Endothelial cell of umbilical vein (primary cell): Measurements from ENCODE around the gene COLQ. TPM values are rescaled to one million over a fixed set of nuclear protein-coding genes. Genes with fewer than 3 reads are reported as not detected.

Source experiments
- BruUV-seq: library from RNA; stranded (reverse); fragments of 400-500 nt; replicated peaks from 2 replicates; lab custom pipeline; 2021; lab: Mats Ljungman, UMichigan
- CTCF ChIA-PET: fragments of 300-600, 350-600 bp; sonication (Branson Sonifier 250); formaldehyde crosslinking; loops from one replicate; lab custom pipeline; 2021; ENCODE audit warnings: antibody characterized with exemption, inconsistent platforms; lab: Charles Lee
- POLR2A ChIA-PET: fragments of 300-600, 350-600 bp; sonication (Branson Sonifier 250); formaldehyde crosslinking; loops from one replicate; lab custom pipeline; 2021; ENCODE audit warnings: antibody characterized with exemption, inconsistent platforms; lab: Charles Lee
- DNase-seq: peaks from one replicate; pipeline ENCODE4 v3.0.0-alpha.2; 2011; ENCODE audit warnings: low read depth, low spot score
- FAIRE-seq: peaks from 2 replicates; lab custom pipeline; 2011; peaks lifted over from hg19 to GRCh38; lab: Jason Lieb, UNC
- H2AFZ ChIP-seq: 2 replicates; pipeline ENCODE4 v1.6.0; 2012; ENCODE audit warnings: low read depth, low read length, control low read depth, inconsistent platforms
- H3K27ac ChIP-seq: 2 replicates; pipeline ENCODE4 v1.5.1; 2011; ENCODE audit warnings: low read depth, mild to moderate bottlenecking, control low read depth, low read length, moderate library complexity; ENCODE audit not compliant: insufficient read depth
- H3K27me3 ChIP-seq, 2 experiments: 2 replicates each; pipeline versions ENCODE4 v1.6.0 to v1.6.1; 2011; ENCODE audit warnings: low read length in 2 of 2, mixed read lengths in 1 of 2; ENCODE audit not compliant: control insufficient read depth in 2 of 2, insufficient read depth in 2 of 2
- H3K36me3 ChIP-seq, 2 experiments: 2 replicates in 1 of 2; 3 replicates in 1 of 2; pipeline ENCODE4 v1.5.1; 2011; ENCODE audit warnings: low read length in 2 of 2, mild to moderate bottlenecking in 1 of 2, moderate library complexity in 1 of 2; ENCODE audit not compliant: control insufficient read depth in 2 of 2, insufficient read depth in 2 of 2; ENCODE audit errors: extremely low read depth in 1 of 2
- H3K4me1 ChIP-seq: 3 replicates; pipeline ENCODE4 v1.5.1; 2011; ENCODE audit warnings: mild to moderate bottlenecking, low read length; ENCODE audit not compliant: control insufficient read depth, insufficient read depth; ENCODE audit errors: extremely low read depth
- H3K4me2 ChIP-seq: 2 replicates; pipeline ENCODE4 v1.6.1; 2011; ENCODE audit warnings: low read length, control low read depth, mixed read lengths; ENCODE audit not compliant: insufficient read depth
- H3K4me3 ChIP-seq, 3 experiments: fragments of 200-600 bp in 1 of 3; sonication (generic), shearing (Covaris generic) in 1 of 3; replicated peaks in 1 of 3; 2 replicates each; pipeline ENCODE4 v1.5.1; 2011 to 2016; ENCODE audit warnings: control low read depth in 3 of 3, low read length in 3 of 3, mild to moderate bottlenecking in 2 of 3, inconsistent platforms in 1 of 3, low read depth in 1 of 3, moderate library complexity in 1 of 3; ENCODE audit not compliant: insufficient read depth in 1 of 3
- H3K79me2 ChIP-seq: 2 replicates; pipeline ENCODE4 v1.6.0; 2012; ENCODE audit warnings: low read length, inconsistent platforms; ENCODE audit not compliant: control insufficient read depth, insufficient read depth
- H3K9ac ChIP-seq: replicated peaks from 2 replicates; pipeline ENCODE3; 2011; ENCODE audit warnings: low read length, control low read depth; ENCODE audit not compliant: insufficient read depth; ENCODE audit errors: extremely low read depth
- H3K9me1 ChIP-seq: replicated peaks from 3 replicates; pipeline ENCODE4 v1.6.0; 2011; ENCODE audit warnings: mild to moderate bottlenecking, low read length; ENCODE audit not compliant: control insufficient read depth, insufficient read depth; ENCODE audit errors: extremely low read depth
- H3K9me3 ChIP-seq: replicated peaks from 2 replicates; pipeline ENCODE4 v1.5.1; 2012; ENCODE audit warnings: low read length, inconsistent platforms; ENCODE audit not compliant: control insufficient read depth, insufficient read depth
- H4K20me1 ChIP-seq: replicated peaks from 2 replicates; pipeline ENCODE3; 2011; ENCODE audit warnings: mild to moderate bottlenecking, low read length; ENCODE audit not compliant: control insufficient read depth, insufficient read depth; ENCODE audit errors: extremely low read depth
- EZH2 ChIP-seq: IDR thresholded peaks from 2 replicates; pipeline ENCODE4 v1.6.1; 2012; ENCODE audit warnings: borderline replicate concordance, low read depth, mild to moderate bottlenecking, moderate library complexity, low read length, inconsistent platforms; ENCODE audit not compliant: severe bottlenecking
- FOS ChIP-seq: IDR thresholded peaks from 2 replicates; pipeline ENCODE4 v1.6.1; 2011; ENCODE audit warnings: mild to moderate bottlenecking, low read length, moderate library complexity, borderline replicate concordance; ENCODE audit not compliant: insufficient read depth
- GATA2 ChIP-seq: IDR thresholded peaks from 2 replicates; pipeline ENCODE4 v1.7.0; 2011; ENCODE audit warnings: low read depth, mild to moderate bottlenecking, moderate library complexity, mixed read lengths, low read length; ENCODE audit not compliant: insufficient read length, insufficient read depth
- JUN ChIP-seq: IDR thresholded peaks from 2 replicates; pipeline ENCODE4 v1.6.1; 2011; ENCODE audit warnings: borderline replicate concordance, low read depth; ENCODE audit not compliant: insufficient read length, insufficient read depth
- MYC ChIP-seq: IDR thresholded peaks from one replicate; pipeline ENCODE4 v1.6.1; 2011; ENCODE audit warnings: mild to moderate bottlenecking, low read depth, low read length
- POLR2A ChIP-seq: IDR thresholded peaks from 2 replicates; pipeline ENCODE4 v1.6.1; 2012; ENCODE audit warnings: low read depth, mild to moderate bottlenecking, control low read depth, low read length
- POLR2AphosphoS5 ChIP-seq: IDR thresholded peaks from 2 replicates; pipeline ENCODE4 v1.6.1; 2012; ENCODE audit warnings: low read depth, mild to moderate bottlenecking, control low read depth, low read length, moderate library complexity; ENCODE audit not compliant: insufficient read depth
- dilution Hi-C: fragments of 300-500 bp; cut with MboI; formaldehyde crosslinking; loops from one replicate; pipeline ENCODE4 v1.15.0; 2019; ENCODE audit warnings: low sequenced_read_pairs; ENCODE audit not compliant: extremely low pct_ligation_motif_present
- intact Hi-C: fragments of 100-400 bp; cut with micrococcal nuclease; formaldehyde crosslinking; loops from one replicate; pipeline ENCODE4 v1.10.0; 2022
- polyA plus RNA-seq, 4 experiments: library from polyadenylated mRNA; depleted of rRNA in 3 of 4; stranded (reverse) in 3 of 4; unstranded in 1 of 4; fragments of >200 nt; gene quantifications; 2 replicates each; pipeline versions ENCODE4 v1.2.1 to v1.2.3, GENCODE V29; 2011 to 2012; ENCODE audit warnings: missing spikeins in 1 of 4
- total RNA-seq: library from RNA; stranded (reverse); gene quantifications from 2 replicates; pipeline ENCODE4 v1.2.3, GENCODE V29; 2021
- TF ChIP-seq, protein P1 (sequence below): IDR thresholded peaks from 2 replicates; pipeline ENCODE4 v1.6.1; 2011; ENCODE audit not compliant: insufficient read depth, insufficient read length
- TF ChIP-seq, protein P2 (sequence below), 2 donors: IDR thresholded peaks; 1 replicate in 1 of 2; 2 replicates in 1 of 2; pipeline ENCODE4 v1.5.1; 2011; ENCODE audit warnings: low read length in 2 of 2, mild to moderate bottlenecking in 2 of 2, moderate library complexity in 2 of 2, control low read depth in 1 of 2, inconsistent platforms in 1 of 2, low read depth in 1 of 2; ENCODE audit not compliant: insufficient read depth in 1 of 2; ENCODE audit errors: extremely low read depth in 1 of 2

COLQ gene
- total and polyA plus RNA-seq, 2 donors (not counting 3 experiments of a cell fraction or from before 2014, with no cell fraction given): 2.0 to 2.3 TPM

- H3K27me3 ChIP-seq: no peaks in the 10 kb centered on the region
- H3K9me3 ChIP-seq: no peaks in the 10 kb centered on the region
- intact Hi-C loops (no loop called here), dilution Hi-C loops (no loop called here)
- FAIRE-seq: no peak
- no peak overlapping the region for H3K4me2 ChIP-seq
- POLR2A ChIA-PET: no interaction called here
- no peaks in the 10 kb centered on the region for H3K79me2 ChIP-seq
- H3K9ac ChIP-seq: no peak overlapping the region
- no peak overlapping the region for H3K27ac ChIP-seq
- H3K9me1 ChIP-seq: no peaks in the 10 kb centered on the region
- DNase-seq: no peak
- no peaks in the 10 kb centered on the region for H3K4me1 ChIP-seq
- H2AFZ ChIP-seq: no peak overlapping the region
- H4K20me1 ChIP-seq: no peaks in the 10 kb centered on the region
- TF ChIP-seq, protein P1, sequence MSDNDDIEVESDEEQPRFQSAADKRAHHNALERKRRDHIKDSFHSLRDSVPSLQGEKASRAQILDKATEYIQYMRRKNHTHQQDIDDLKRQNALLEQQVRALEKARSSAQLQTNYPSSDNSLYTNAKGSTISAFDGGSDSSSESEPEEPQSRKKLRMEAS: no peak
- TF ChIP-seq EZH2 (no peak), GATA2 (no peak), JUN (no peak), MYC (no peak), FOS (no peak), POLR2A (no peak), POLR2AphosphoS5 (no peak)
- TF ChIP-seq, protein P2, sequence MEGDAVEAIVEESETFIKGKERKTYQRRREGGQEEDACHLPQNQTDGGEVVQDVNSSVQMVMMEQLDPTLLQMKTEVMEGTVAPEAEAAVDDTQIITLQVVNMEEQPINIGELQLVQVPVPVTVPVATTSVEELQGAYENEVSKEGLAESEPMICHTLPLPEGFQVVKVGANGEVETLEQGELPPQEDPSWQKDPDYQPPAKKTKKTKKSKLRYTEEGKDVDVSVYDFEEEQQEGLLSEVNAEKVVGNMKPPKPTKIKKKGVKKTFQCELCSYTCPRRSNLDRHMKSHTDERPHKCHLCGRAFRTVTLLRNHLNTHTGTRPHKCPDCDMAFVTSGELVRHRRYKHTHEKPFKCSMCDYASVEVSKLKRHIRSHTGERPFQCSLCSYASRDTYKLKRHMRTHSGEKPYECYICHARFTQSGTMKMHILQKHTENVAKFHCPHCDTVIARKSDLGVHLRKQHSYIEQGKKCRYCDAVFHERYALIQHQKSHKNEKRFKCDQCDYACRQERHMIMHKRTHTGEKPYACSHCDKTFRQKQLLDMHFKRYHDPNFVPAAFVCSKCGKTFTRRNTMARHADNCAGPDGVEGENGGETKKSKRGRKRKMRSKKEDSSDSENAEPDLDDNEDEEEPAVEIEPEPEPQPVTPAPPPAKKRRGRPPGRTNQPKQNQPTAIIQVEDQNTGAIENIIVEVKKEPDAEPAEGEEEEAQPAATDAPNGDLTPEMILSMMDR (IDR thresholded peaks at IDR 0.05; ENCODE audit: extremely low read depth in 1 of 2, insufficient read depth in 1 of 2, low read depth in 1 of 2, low read length in 2 of 2): no peak
- CTCF ChIA-PET: interaction anchor here (13.9 kb wide), 1 partner anchor 142 kb away, joined by 350 read pairs; no protein-coding TSS in a partner anchor
- H3K36me3 ChIP-seq: peaks cover 3 to 4% of the 10 kb centered on the region in 2 experiments
- H3K4me3 ChIP-seq: no peak overlapping the region
- BruUV-seq: no TSS peak
Measured at GRCh38 chr3:15409239-15409638, 112.3 kb downstream of the COLQ start.
